OCI-LY7 (cell line): ENCODE measurements around the gene GPR3. TPM values are rescaled to one million over a fixed set of nuclear protein-coding genes. Genes with fewer than 3 reads are reported as not detected.

Experiments used
- BruUV-seq: library from RNA; stranded (reverse); fragments of 400-500 nt; replicated peaks from 2 replicates; lab custom pipeline; 2021; lab: Mats Ljungman, UMichigan
- CTCF ChIA-PET: fragments of 300-600 bp; sonication (Branson Sonifier 250); formaldehyde crosslinking; loops from one replicate; lab custom pipeline; 2022; ENCODE audit warnings: antibody characterized with exemption; ENCODE audit not compliant: unreplicated experiment; lab: Charles Lee
- POLR2A ChIA-PET: fragments of 300-600 bp; sonication (Branson Sonifier 250); formaldehyde crosslinking; loops from one replicate; lab custom pipeline; 2022; ENCODE audit warnings: antibody characterized with exemption; lab: Charles Lee
- DNase-seq: peaks from one replicate; pipeline ENCODE4 v3.0.0-alpha.2; 2015; ENCODE audit warnings: low spot score
- H2AFZ ChIP-seq: fragments of 200-600 bp; sonication (generic), shearing (Covaris generic); 2 replicates; pipeline ENCODE4 v1.6.1; 2014; ENCODE audit warnings: mild to moderate bottlenecking, antibody characterized with exemption, low read length, moderate library complexity
- H3K27ac ChIP-seq: fragments of 200-600 bp; sonication (generic); 2 replicates; pipeline ENCODE4 v1.5.1; 2014; ENCODE audit warnings: mixed run types, low read depth, mild to moderate bottlenecking, moderate library complexity, low read length, inconsistent platforms; ENCODE audit not compliant: poor library complexity, severe bottlenecking
- H3K36me3 ChIP-seq: fragments of 200-600 bp; sonication (generic); 2 replicates; pipeline ENCODE4 v1.6.1; 2014; ENCODE audit warnings: mild to moderate bottlenecking, antibody characterized with exemption, low read length, moderate library complexity, mixed read lengths; ENCODE audit not compliant: insufficient read depth
- H3K4me1 ChIP-seq: fragments of 200-600 bp; sonication (generic); 2 replicates; pipeline ENCODE4 v1.5.1; 2014; ENCODE audit warnings: mild to moderate bottlenecking, low read length; ENCODE audit not compliant: insufficient read depth, poor library complexity, severe bottlenecking
- H3K4me2 ChIP-seq: fragments of 200-600 bp; sonication (generic); 2 replicates; pipeline ENCODE4 v1.6.1; 2014; ENCODE audit warnings: mild to moderate bottlenecking, low read length
- H3K4me3 ChIP-seq: fragments of 200-600 bp; sonication (generic); 2 replicates; pipeline ENCODE4 v1.5.1; 2014; ENCODE audit warnings: mild to moderate bottlenecking, low read depth, low read length; ENCODE audit not compliant: poor library complexity, severe bottlenecking
- H3K79me2 ChIP-seq: fragments of 200-600 bp; sonication (generic); 2 replicates; pipeline ENCODE4 v1.6.1; 2016; ENCODE audit warnings: low read depth, mild to moderate bottlenecking, low read length, moderate library complexity, mixed read lengths; ENCODE audit not compliant: insufficient read depth
- H3K9me2 ChIP-seq: fragments of 200-600 bp; sonication (generic); 2 replicates; pipeline ENCODE4 v1.6.1; 2016; ENCODE audit warnings: mild to moderate bottlenecking, low read length, mixed read lengths; ENCODE audit not compliant: insufficient read depth
- H3K9me3 ChIP-seq: fragments of 200-600 bp; sonication (generic); 2 replicates; pipeline ENCODE4 v1.6.1; 2014; ENCODE audit warnings: mild to moderate bottlenecking, mixed run types, low read length, mixed read lengths
- H4K20me1 ChIP-seq: fragments of 200-600 bp; sonication (generic); 2 replicates; pipeline ENCODE4 v1.6.1; 2014; ENCODE audit warnings: mild to moderate bottlenecking, antibody characterized with exemption, low read length, moderate library complexity, mixed read lengths; ENCODE audit not compliant: insufficient read depth
- CTCF ChIP-seq: fragments of 200-600 bp; sonication (generic); conservative IDR thresholded peaks from 2 replicates; pipeline ENCODE4 v1.5.1; 2014; ENCODE audit warnings: mild to moderate bottlenecking, antibody characterized with exemption, low read length, moderate library complexity, mixed read lengths
- EZH2phosphoT487 ChIP-seq: fragments of 200-600 bp; sonication (generic); IDR thresholded peaks from 2 replicates; pipeline ENCODE4 v1.6.1; 2018; ENCODE audit warnings: low read depth, borderline replicate concordance, mild to moderate bottlenecking, mixed run types, antibody characterized with exemption, low read length, moderate library complexity, mixed read lengths
- intact Hi-C: fragments of 100-400 bp; cut with micrococcal nuclease; formaldehyde crosslinking; loops from one replicate; pipeline ENCODE4 v1.10.0; 2022; ENCODE audit not compliant: unreplicated experiment
- total RNA-seq, 2 experiments: library from RNA; depleted of rRNA in 1 of 2; stranded (reverse); fragments of >200 nt in 1 of 2; shearing (Covaris generic) in 1 of 2; gene quantifications; 2 replicates each; pipeline ENCODE4 v1.2.3, GENCODE V29; 2014 to 2022

GPR3 gene
- total RNA-seq, 2 experiments from 2014 or later: 0.25 to 0.32 TPM

GRCh38 chr1:27416387-27417111 lies 24.1 kb downstream of the GPR3 start:
- intact Hi-C loops: loop anchor here (2.0 to 5.0 kb wide), 3 partner anchors 72 to 186 kb away; partner anchors contain the start of gene AHDC1
- Histone ChIP-seq H3K9me2 (no peaks in the 10 kb centered on the region), H3K79me2 (0 out of 2 replicates have a peak, but pooled peaks cover 3% of the 10 kb centered on the region), H3K4me2 (no peak overlapping the region), H3K4me1 (peaks cover 34% of the 10 kb centered on the region), H4K20me1 (no peaks in the 10 kb centered on the region), H3K36me3 (peaks cover 84% of the 10 kb centered on the region), H3K4me3 (no peak overlapping the region), H3K9me3 (no peaks in the 10 kb centered on the region), H2AFZ (no peak overlapping the region), H3K27ac (peak overlapping the region; percentile 25)
- DNase-seq: peak; percentile 81
- TSS peak; percentile 9 for BruUV-seq
- POLR2A ChIA-PET: interaction anchor here (0.9 to 1.0 kb wide), 3 partner anchors 14 to 246 kb away, joined by 3 to 7 read pairs (median 3); no protein-coding TSS in a partner anchor
- CTCF ChIA-PET: interaction anchor here (0.7 to 1.6 kb wide), 8 partner anchors 13 to 190 kb away, joined by 3 to 7 read pairs (median 3); no protein-coding TSS in a partner anchor
- no peak for TF ChIP-seq EZH2phosphoT487
- TF ChIP-seq CTCF: peak; percentile 95

GRCh38 chr1:27417713-27418112 lies 25.3 kb downstream of the GPR3 start:
- ChIA-PET CTCF (no interaction called here), POLR2A (interaction anchor here (1.2 kb wide), 1 partner anchor 20 kb away, joined by 3 read pairs; no protein-coding TSS in a partner anchor)
- Histone ChIP-seq H3K36me3 (peaks cover 76% of the 10 kb centered on the region), H3K79me2 (peaks cover 6% of the 10 kb centered on the region; the same call in 1 of the 2 replicates), H4K20me1 (no peaks in the 10 kb centered on the region), H2AFZ (no peak overlapping the region), H3K4me1 (peaks cover 34% of the 10 kb centered on the region), H3K27ac (no peak overlapping the region), H3K4me3 (no peak overlapping the region), H3K4me2 (no peak overlapping the region), H3K9me3 (no peaks in the 10 kb centered on the region), H3K9me2 (no peaks in the 10 kb centered on the region)
- BruUV-seq: no TSS peak
- DNase-seq: no peak
- no peak for TF ChIP-seq EZH2phosphoT487
- no peak for TF ChIP-seq CTCF
- intact Hi-C loops: loop anchor here (2.0 to 5.0 kb wide), 3 partner anchors 71 to 185 kb away; partner anchors contain the start of gene AHDC1
